SH-SY5Y (cell line): ENCODE measurements around the gene UBE2E1.

ENCODE experiments used
- GATA2 ChIP-seq: IDR thresholded peaks from 2 replicates; pipeline ENCODE4 v1.6.1; 2011; ENCODE audit warnings: mild to moderate bottlenecking, low read depth, low read length
- GATA3 ChIP-seq: IDR thresholded peaks from 2 replicates; pipeline ENCODE4 v1.6.1; 2011; ENCODE audit warnings: low read depth, mild to moderate bottlenecking, low read length, moderate library complexity

DNA sequence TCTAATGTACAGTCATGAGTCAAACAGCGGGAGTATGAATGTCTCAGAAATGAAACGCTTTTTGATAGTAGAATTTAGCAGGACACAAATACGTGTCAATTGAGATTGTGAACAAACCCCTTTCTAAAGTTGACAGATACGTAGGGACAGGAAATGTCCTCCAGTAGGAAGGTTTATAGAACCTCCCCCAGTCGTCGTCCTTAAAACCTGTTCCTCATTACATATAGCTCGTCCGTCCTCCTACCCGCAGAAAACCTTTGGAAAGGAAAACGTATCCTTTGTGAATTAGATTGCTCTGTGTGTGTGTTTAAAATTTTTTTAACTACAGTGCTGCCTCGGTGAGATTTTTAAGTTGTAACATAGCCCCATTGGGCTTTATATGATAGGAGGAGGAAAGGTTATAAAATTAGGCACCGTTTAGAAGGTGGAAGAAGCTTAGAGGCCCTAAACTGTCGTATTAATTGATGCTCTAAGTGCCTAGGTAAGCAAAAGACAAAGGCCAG is 4.1 kb downstream of the UBE2E1 start:
- no peak for TF ChIP-seq GATA2
- no peak for TF ChIP-seq GATA3
